ENCODE data around the gene RFTN1.

The RFTN1 gene

DNA sequence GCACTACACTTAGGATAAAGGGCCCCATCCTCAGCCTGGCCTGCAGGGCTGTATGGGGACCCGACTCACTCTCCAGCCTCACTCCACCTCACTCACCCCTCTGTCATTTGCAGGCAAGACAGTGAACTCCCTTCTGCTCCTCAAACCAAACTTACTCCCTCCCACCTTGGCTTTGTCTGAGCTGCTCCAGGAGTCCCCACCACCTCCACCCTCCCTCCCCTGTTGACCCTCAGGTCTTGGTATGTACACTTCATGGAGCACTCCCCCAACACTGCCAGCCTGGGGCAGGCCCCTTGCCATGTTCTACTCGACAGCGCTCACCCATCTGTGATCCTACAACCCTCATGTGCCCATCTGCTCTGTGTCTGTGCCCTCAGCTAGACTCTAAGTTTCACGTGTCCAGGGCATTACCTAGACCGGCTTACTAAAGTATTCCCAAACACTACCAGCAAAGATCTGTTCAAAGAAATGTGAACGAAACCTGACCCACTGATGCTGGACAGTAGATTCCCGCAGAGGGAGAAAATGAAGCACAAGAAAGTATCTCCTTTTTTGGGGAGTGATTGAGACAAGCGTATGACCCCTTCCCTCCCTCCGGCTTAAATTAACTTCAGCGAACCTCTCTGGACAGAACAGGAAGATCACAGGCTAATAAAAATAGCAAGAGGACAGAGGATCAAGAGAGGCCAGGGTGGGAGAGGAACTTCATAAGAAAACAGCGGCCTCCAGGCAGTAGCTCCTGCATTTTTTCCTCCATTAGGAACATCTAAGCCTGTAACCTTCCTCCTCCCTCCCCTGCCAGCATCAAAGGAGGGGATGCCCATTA is 113.2 kb downstream of the RFTN1 start:
- DNase-seq: no peak

DNA sequence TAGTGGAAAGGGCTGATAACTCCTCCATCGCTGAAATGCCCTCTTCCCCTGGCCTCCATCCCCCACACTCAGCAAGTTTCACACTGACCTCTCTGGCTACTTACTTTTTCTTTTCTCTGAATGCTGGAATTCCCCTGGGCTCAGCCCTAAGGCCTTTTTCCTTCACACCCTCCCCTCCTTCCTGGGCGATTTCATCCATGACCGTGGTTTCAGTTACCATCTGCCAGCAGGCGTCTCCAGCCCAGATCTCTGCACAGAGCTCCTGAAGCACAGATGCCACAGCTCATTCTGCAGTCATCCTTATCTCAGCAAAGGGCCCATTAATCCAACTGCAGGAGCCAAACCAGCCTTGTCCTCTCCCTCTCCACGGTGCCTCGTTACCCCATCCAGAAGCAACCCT is 114.0 kb downstream of the RFTN1 start:
- no peak for DNase-seq

DNA sequence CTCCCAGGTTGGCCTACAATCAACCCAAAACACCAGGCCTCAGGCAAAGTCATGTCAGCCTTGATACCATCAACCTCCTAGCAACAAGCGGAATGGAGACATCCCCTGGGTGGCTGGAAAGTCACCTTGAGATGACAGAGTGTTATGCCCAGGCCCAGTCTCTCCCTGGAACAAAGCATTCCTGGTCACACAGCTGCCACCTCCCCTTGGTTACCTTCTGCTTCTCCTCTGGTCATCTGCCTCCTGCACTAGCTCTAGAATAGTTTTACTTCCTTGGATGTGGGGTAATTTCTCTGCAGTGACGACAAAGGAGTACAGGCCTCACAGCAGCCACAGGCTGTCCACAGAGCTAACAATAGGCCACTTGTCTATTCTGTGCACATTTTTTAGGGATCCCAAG is 114.9 kb downstream of the RFTN1 start:
- DNase-seq: no peak

DNA sequence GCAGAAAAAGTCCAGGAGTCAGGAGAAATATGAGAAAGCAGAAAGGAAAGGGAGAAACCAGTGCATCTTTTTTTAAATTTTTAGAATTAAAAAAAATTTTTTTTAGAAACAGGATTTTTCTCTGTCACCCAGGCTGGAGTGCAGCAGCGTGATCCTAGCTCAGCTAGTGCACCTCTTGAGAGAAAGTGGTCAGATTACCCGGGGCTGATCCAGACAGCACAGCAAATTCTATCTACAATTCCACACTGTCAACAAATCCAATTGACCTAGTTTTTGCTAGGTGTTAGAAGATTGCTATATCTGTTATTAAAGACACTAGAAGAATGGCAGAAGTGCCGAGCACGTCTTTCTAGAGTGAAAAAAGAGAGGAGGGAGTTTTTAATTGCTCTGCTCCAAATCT is 117.3 kb downstream of the RFTN1 start:
- no peak for DNase-seq

DNA sequence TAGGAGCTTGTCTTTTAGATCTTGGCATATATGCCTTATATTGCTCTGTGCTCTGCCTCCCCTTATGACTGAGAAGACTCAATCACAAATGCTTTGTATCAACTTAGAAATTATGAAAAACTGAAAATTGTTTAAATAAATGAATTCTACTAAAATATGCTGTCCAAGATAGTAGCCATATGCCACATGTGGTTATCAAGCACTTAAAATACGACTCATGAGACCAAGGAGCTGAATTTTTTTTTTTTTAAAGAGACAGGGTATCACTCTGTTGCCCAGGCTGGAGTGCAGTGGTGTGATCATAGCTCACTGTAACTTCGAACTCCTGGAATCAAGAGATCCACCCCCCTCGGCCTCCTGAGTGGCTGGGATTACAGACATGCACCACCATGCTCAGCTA is 118.3 kb downstream of the RFTN1 start:
- DNase-seq: no peak

DNA sequence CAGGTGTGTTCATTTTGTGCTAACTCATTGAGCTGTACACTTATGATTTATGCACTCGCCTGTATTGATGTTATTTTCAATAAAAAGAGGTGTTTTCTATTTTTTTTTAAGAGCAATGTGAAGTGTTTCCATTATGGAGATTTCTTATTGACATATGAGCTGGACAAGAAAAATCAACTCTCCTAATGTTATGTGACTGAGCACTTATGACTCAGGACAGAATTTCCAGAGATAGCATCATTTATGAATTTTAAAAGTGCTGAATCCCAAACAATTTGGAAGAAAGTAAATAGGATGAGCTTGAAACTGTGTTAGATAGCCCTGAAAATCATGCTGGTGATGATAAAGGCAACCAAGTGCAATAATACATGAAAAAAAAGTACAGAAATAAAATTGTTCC is 118.9 kb downstream of the RFTN1 start:
- no peak for DNase-seq

DNA sequence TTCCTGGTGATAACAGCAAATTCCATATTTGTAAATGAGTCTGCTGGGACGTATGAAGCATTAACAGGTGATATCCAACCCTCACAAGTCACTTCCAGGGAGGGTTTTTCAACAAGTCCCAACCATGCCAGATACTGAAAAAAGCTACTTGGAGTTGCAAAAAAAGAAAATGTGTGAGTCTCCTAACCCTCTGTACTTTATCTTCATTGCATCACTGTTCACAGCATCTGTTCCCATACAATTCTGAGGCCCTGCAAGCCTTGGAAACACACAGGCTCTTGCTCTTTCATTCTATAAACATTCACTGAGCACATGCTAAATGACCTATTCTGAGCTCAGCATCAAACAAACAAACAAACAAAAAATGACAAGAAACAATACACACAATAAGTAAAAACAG is 120.8 kb downstream of the RFTN1 start:
- no peak for DNase-seq

DNA sequence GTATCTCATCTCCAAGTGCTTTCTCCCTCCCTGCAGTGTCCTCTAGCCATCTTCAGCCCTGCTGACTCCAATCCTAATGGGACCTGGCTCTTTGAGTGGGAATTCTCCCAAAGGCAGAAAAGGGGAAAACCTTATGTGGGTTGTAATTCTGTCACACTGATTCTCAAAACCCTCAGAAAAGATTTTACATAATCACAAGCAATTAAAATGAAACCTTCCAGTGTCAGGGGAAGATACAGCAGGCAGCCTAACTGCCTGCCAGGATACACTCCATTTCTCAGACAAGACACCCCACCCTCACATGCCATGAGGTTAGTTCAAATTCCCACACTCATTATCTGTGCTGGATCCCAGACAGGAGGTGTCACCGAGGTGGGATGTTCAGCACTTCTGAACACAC is 121.4 kb downstream of the RFTN1 start:
- no peak for DNase-seq

DNA sequence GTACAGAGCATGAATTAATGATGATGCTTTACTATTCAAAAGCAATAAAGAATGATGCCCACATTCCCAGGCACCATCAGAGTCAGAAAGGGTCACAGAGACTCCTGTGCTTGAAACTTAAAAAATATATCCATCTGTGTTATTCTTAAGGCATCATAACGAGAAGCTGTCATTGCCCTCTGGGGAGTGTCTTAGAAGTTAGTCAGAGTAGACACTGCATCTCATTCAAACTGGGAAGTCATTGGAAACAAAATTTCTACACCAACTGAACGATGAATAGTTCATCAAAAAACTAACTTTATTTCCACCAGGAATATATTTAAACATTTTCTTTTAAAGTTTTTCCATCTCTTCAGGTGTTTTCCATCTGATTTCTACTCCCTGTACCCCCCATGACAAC is 122.9 kb downstream of the RFTN1 start:
- DNase-seq: no peak

DNA sequence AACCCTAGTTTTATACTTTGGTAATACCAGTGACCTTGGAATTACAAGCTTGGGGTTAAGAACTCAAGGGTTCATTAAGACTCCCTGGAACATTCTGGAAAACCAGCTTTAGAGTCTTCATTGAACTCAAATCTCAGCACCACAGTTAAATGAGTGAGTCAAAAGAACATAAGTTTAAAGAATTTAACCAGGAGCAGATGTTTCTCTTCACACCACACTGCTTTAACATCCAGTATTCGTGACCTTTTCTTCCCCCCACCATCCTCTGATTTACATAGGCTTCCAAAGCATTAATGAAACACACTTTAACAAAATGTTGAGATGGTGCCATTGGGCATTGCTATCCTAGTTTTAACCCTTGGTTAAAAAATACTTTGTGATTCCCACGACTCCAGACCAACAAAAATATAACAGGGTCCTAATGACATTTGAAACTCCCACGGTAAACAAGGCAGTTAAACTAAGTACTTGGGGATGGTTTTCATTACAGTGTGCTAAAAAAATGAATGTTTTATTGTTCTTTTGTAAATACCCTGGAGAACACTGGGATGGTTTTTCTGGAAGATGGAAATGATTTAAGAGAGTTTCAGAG is 124.6 kb downstream of the RFTN1 start:
- no peak for DNase-seq

DNA sequence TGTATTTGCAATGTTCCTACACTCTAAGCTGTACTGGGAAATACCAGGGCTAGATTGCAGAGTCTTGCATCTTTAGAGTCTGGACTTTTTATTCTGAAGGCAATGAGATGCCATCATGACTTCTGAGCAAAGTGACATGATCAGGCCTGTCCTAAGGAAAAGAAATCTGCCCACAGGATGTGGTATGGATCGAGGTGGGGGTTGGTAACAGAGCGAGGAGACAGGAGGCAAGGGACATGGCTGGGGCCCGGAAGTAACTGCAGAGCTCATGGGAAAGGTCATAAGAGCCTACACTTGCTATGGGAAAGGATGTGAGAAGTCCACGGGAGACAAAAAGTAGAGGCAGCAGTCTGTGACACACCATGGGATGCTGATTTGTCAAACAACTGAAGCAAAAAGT is 126.9 kb downstream of the RFTN1 start:
- no peak for DNase-seq

DNA sequence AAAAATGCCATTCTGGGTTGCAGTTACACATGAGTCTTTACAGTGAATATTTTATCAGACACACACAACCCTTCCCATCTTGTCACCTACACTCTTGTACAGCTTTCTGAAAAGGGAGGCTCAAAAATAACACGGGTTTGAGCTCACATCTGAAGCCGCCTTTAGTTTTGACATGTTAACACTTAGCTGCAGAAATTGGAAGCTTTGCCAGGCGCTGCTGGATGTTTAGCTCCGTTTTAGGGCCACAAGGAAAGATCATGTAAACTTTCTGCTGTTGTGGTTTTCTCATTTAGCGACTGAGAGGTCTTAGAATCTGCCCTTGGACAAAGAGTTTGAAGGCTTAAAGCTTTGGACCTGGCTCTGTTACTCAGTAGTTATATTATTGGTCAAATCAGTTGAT is 128.3 kb downstream of the RFTN1 start:
- DNase-seq: no peak

DNA sequence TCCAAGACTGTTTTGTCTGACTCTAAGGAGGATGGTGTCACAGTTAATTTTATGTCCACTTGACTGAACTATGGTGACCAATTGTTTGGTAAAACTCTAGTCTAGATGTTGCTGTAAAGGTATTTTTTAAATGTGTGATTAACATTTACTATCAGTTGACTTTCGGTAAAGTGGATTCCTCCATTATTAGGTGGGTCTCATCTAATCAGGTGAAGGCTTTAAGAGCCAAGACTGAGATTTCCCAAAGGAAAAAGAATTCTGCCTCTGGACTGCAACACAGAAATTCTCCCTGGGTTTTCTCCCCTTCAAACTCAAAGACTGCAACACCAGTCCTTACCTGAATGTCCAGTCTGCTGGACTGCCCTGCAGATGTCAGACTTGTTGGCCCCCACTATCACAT is 129.6 kb downstream of the RFTN1 start:
- no peak for DNase-seq

DNA sequence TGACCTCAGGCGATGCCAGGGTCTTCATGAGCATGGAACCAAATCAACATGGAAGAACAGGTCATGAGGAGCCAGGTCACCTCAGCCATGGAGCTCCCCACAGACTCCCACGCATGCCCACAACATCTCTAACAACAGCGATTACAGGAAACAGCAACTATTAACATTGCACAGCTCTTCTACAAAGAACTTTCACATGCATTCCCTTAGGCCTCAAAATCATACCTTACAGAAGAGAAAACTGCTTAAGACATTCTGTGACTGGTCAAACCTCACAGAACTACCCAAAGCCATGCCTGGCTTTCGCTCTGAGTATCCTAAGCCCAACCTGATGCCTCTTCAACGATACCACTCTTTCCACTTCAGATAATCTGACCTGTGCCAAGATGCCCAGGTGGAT is 130.7 kb downstream of the RFTN1 start:
- no peak for DNase-seq

DNA sequence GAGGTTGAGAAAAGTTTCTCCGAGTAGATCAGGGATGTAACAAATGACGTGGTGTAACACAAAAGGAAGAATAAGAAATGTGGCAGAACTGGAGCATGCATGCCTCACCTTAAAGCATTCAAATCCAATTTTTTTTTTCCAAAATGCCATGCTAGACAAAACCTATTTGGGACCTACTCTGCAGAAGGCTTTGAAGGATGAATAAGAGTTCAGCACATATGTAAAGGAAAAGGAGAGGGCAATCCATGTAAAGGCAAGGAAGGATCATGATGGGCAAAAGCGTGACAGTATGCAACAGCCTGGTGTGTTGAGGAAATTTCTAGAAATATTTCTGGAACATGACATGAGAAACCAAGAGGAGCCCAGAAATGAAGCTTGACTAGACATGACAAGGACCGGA is 132.1 kb downstream of the RFTN1 start:
- DNase-seq: no peak

DNA sequence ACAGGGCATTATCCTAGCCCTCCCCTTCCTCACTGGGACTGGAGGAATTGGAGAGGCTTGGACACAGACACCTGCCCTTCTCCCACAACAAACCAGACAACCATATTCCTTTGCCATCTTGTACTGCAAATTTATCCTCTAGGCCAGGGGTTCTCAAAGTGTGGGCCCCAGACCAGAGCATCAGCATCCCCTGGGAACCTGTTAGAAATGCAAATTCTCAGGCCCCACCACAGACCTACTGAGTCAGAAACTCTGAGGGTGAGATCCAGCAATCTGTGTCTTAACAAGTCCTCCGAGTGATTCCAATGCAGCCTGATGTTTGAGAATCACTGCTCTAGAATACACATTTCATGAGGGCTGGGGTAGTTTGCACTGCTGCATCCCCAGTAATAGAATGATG is 133.1 kb downstream of the RFTN1 start:
- DNase-seq: no peak

DNA sequence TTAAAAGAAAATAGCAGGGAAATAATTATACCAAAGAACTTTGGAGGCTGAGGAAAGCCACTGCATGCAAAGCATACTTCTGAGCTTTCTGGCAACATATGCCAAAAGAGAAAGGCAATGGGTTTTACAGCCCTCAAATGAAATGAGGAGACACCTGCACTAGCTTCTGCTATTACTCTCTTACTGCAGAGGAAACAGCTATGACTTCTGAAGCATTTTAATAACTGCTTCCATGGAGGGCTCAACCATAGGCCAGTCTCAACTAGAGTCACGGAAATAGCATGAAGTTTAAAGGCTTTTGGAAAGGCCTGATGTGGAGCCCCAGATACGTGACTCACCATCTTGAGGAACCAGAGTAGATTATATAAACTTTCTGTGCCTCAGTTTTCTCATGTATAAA is 133.7 kb downstream of the RFTN1 start:
- DNase-seq: no peak

DNA sequence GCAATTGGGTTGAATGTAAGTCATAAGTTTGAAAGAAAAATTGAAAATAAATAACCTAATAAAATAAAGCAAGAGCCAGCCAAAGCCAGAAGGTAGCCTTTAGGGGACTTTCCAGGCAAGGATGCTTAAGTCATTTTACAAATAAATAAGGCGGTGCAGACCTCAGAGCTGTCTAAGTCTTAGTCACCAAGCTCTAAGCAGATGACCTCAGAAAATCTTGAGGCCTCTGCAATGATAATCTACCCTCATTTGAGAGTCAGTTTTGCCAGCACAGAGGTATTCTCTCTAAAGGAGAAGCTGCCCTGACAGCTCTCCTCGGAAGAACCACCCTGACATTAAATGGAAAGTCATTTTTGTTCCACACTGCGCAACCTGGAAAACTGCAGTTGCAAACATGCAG is 134.6 kb downstream of the RFTN1 start:
- DNase-seq: no peak

DNA sequence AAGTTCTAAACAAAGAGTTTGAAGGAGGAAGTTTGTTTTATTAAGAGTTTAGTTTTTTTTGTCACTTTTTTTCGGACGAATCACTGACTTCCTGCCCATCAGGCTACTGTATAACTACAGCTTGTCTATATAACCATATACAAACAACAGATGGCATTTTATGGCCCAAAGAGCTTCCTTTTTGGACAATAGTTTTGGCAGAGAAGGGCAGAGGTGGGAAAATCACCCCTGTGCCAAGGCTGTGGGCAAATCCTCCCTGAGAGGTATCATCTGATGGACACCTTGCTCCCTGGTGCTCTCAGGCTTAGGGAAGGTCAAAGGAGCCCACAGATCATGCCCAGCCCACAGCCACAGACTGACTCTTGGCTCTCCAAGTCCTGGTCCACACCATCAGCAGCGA is 135.1 kb downstream of the RFTN1 start:
- DNase-seq: no peak

DNA sequence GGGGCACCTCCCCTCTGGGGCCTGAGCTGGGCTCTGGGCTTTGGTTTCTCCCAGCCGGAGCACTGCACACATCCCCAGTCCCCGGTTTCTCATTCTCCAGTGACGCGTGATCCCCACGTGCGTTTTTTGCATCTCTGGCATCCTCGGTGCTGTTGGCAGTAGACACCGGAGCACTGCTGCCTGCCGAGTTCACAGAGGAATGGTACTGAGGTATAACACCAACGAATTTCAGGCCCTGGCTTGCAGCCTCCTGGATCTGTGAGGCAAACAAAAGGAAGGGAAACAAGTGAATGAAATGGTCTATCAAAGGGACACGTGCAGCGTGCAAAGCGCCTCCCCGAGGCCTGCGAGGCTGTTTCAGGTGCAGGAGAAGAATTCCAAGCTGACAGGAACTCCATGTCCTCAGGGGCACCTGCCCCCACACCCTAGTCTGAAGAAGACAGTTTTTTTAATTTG is 135.6 kb downstream of the RFTN1 start:
- DNase-seq: no peak

DNA sequence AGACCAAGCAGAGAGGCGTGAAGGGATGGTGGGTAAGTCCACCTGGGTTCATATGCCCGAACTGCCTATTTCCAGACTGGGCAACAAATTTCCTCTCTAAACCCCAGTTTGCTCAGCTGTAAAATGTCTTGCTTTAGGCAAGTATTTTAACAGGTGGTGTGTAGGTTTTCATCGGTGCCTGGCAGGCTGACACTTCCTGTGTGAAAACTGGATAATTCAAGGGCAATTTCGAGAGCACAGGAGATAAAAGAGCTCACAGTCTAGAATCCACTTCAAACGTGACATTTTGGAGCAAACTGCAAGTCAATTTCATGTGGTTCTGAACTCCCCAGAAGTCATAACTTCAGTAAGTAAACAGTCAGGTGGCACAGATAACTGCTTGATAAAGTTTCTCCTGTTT is 136.3 kb downstream of the RFTN1 start:
- DNase-seq: no peak

DNA sequence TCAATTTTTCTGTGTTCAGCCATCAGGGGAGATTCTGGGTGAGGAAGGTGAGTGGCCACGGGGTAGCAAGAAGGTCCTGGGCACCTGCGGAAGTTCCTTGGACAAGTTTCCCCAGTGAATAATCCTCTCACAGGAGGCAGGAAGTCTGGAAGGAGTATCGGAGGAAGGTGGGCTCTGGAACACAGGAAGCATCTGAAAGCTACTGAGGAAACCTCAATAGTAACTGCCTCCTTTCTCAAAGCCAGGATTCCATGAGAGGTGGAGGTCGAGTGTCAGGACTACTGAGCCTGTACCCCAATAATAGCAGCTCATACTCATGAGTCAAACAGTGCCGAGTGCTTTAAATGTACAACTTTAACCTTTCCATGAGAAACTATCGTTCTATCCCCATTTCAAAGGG is 137.6 kb downstream of the RFTN1 start:
- no peak for DNase-seq

DNA sequence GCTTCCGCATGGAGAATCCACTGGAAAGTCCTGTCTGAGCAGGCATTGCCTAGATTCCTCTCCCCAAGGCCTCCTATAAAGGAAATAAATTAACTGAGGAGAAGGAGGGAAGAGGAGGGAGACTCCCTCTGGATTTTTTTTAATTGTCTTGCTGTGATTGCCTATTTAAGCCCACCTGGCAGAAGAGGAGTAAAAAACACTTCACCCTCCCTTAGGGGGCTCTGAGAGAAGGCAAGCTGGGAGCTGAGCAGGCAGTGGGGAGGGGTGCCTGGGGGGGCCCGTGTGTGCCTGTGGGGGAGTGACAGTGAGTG is 138.6 kb downstream of the RFTN1 start:
- DNase-seq: no peak

DNA sequence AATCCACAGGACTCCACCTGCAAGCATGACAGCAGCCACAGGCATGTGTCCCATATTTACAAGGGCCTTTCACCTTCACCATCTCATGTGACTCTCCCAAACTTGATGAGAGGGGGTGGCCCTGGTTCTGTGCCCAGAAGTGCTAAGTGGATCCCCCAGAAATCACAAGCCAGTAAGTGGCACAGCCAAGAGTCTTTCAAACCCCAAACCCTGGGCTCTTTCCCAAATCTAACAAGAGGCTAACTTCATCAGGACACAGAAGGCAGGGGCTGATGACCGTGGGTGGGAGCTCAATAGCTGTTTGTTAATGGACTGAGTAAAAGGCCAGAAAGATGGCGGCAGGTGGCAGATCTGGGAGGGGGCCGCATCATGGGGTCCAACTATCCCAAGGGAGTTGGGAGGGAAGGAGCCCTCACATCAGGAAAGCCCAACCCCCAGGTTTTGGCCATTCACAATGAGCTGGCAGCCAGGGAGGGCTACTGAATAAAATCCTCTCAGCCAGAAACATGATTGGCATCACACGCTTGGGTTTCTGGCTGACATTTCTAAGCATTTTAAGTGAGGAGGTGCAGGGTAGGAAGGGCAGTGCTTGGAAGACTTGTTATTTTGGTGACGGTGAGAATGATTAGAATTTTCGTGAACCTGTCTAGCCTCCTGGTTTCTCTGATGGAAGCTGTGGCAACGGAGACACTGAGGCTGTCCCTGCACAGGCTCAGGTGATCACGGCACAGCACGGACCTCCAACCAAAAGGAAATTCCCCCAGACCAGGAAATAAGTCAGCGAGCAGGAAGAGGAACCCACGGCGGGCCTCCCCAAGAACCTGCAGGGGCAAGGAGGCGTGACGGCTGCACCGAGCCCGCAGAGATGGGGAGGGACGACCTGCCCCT is 139.2 kb downstream of the RFTN1 start:
- DNase-seq: no peak
